GM23248 (cell line): ENCODE results near the gene SEZ6L. TPM values are rescaled to one million over a fixed set of nuclear protein-coding genes. Genes with fewer than 3 reads are reported as not detected.

Experiments
- DNase-seq: peaks from one replicate; pipeline ENCODE4 v3.0.0-alpha.2; 2015
- H2AFZ ChIP-seq: fragments of 200-600 bp; sonication (generic); 2 replicates; pipeline ENCODE4 v1.6.1; 2016; ENCODE audit warnings: antibody characterized with exemption
- H3F3A ChIP-seq: fragments of 200-600 bp; sonication (generic); 2 replicates; pipeline ENCODE4 v1.6.1; 2016; ENCODE audit warnings: mild to moderate bottlenecking, antibody characterized with exemption, mixed run types; ENCODE audit not compliant: insufficient read depth
- H3K27ac ChIP-seq: fragments of 200-600 bp; sonication (generic); 2 replicates; pipeline ENCODE4 v1.5.1; 2016; ENCODE audit warnings: mild to moderate bottlenecking
- H3K27me3 ChIP-seq: fragments of 200-600 bp; sonication (generic); replicated peaks from 2 replicates; pipeline ENCODE4 v1.6.1; 2016; ENCODE audit warnings: mild to moderate bottlenecking; ENCODE audit not compliant: insufficient read depth
- H3K36me3 ChIP-seq: fragments of 200-600 bp; sonication (generic); 2 replicates; pipeline ENCODE4 v1.6.1; 2016; ENCODE audit warnings: low read depth, mild to moderate bottlenecking
- H3K4me1 ChIP-seq: fragments of 200-600 bp; sonication (generic); 2 replicates; pipeline ENCODE4 v1.6.1; 2016; ENCODE audit warnings: mild to moderate bottlenecking; ENCODE audit not compliant: insufficient read depth
- H3K4me2 ChIP-seq: fragments of 200-600 bp; sonication (generic); one replicate; pipeline ENCODE4 v1.6.1; 2016; ENCODE audit warnings: mild to moderate bottlenecking; ENCODE audit not compliant: unreplicated experiment
- H3K4me3 ChIP-seq: fragments of 200-600 bp; sonication (generic); 2 replicates; pipeline ENCODE4 v1.5.1; 2016; ENCODE audit warnings: mild to moderate bottlenecking
- H3K79me2 ChIP-seq: fragments of 200-600 bp; sonication (generic); 2 replicates; pipeline ENCODE4 v1.6.1; 2016; ENCODE audit warnings: mild to moderate bottlenecking; ENCODE audit not compliant: insufficient read depth
- H3K9ac ChIP-seq: fragments of 200-600 bp; sonication (generic); 2 replicates; pipeline ENCODE4 v1.6.1; 2016; ENCODE audit warnings: mild to moderate bottlenecking
- H3K9me2 ChIP-seq: fragments of 200-600 bp; sonication (generic); 2 replicates; pipeline ENCODE4 v1.6.1; 2016; ENCODE audit warnings: mixed run types, mild to moderate bottlenecking, moderate library complexity; ENCODE audit not compliant: insufficient read depth
- H3K9me3 ChIP-seq: fragments of 200-600 bp; sonication (generic); one replicate; pipeline ENCODE4 v1.6.1; 2017; ENCODE audit warnings: low read depth
- H4K20me1 ChIP-seq: fragments of 200-600 bp; sonication (generic); 2 replicates; pipeline ENCODE4 v1.6.0; 2016; ENCODE audit not compliant: insufficient read depth
- EZH2 ChIP-seq: fragments of 200-600 bp; sonication (generic); IDR thresholded peaks from 2 replicates; pipeline ENCODE4 v1.6.1; 2018; ENCODE audit warnings: antibody characterized with exemption, mild to moderate bottlenecking; ENCODE audit not compliant: insufficient read depth, poor library complexity, severe bottlenecking
- EZH2phosphoT487 ChIP-seq: fragments of 200-600 bp; sonication (generic); IDR thresholded peaks from 2 replicates; pipeline ENCODE4 v1.6.1; 2018; ENCODE audit warnings: antibody characterized with exemption, moderate library complexity, mild to moderate bottlenecking, low read depth; ENCODE audit not compliant: insufficient read depth
- WGBS, 2 experiments: methylation state at CpG; one replicate each; pipeline ENCODE4 v1.1.6; 2015 to 2017; ENCODE audit warnings: low lambda C conversion rate in 2 of 2, low coverage in 1 of 2; ENCODE audit errors: missing lambda C conversion rate in 2 of 2; 5-methylcytosine and 5-hydroxymethylcytosine counted together
- in situ Hi-C: fragments of 300-500 bp; cut with MboI; formaldehyde crosslinking; loops from 2 replicates; pipeline ENCODE4 v1.15.0; 2020
- polyA plus RNA-seq: library from polyadenylated mRNA; unstranded; fragments of >200 nt; fragmentation: Nextera tagmentation; extraction: Ambion mirVana; gene quantifications from 2 replicates; pipeline ENCODE4 v1.2.1, GENCODE V29; 2016
- total RNA-seq: library from RNA; depleted of rRNA; stranded (reverse); fragments of >200 nt; shearing (Covaris generic); gene quantifications from 2 replicates; pipeline ENCODE4 v1.2.3, GENCODE V29; 2014

The SEZ6L gene
- total and polyA plus RNA-seq, 2 experiments from 2014 or later = under 0.01 to 0.18 TPM

GRCh38 chr22:26339755-26340154 is 170.5 kb downstream of the SEZ6L start:
- H3K27ac ChIP-seq = no peak overlapping the region
- 51 to 53% methylated on average over 6 of the region's 6 CpGs for WGBS, 2 experiments
- no peak overlapping the region for H3K4me2 ChIP-seq
- no peaks in the 10 kb centered on the region for H3K4me1 ChIP-seq
- H3K36me3 ChIP-seq = no peaks in the 10 kb centered on the region
- no peak for DNase-seq
- TF ChIP-seq EZH2phosphoT487 (no peak), EZH2 (no peak)
- H3K27me3 ChIP-seq = peaks cover 82% of the 10 kb centered on the region
- H3K9me3 ChIP-seq = no peaks in the 10 kb centered on the region
- no peaks in the 10 kb centered on the region for H3K79me2 ChIP-seq
- no peaks in the 10 kb centered on the region for H3K9me2 ChIP-seq
- in situ Hi-C loops = loop anchor here (25.0 kb wide), 1 partner anchor 1127 kb away; the partner anchor contains the start of gene CRYBB2
- H2AFZ ChIP-seq = no peak overlapping the region
- H3K9ac ChIP-seq = no peak overlapping the region
- no peak overlapping the region for H3K4me3 ChIP-seq
- no peaks in the 10 kb centered on the region for H4K20me1 ChIP-seq
- H3F3A ChIP-seq = no peaks in the 10 kb centered on the region

- Histone ChIP-seq H3K27me3 (peaks cover 79% of the 10 kb centered on the region), H3K4me3 (no peak overlapping the region), H2AFZ (no peak overlapping the region), H3F3A (no peaks in the 10 kb centered on the region), H3K9me3 (no peaks in the 10 kb centered on the region), H3K27ac (no peak overlapping the region), H4K20me1 (no peaks in the 10 kb centered on the region), H3K4me2 (no peak overlapping the region), H3K36me3 (no peaks in the 10 kb centered on the region), H3K4me1 (no peaks in the 10 kb centered on the region), H3K9me2 (no peaks in the 10 kb centered on the region), H3K79me2 (no peaks in the 10 kb centered on the region), H3K9ac (no peak overlapping the region)
- TF ChIP-seq EZH2 = no peak
- no peak for TF ChIP-seq EZH2phosphoT487
- in situ Hi-C loops = loop anchor here (25.0 kb wide), 1 partner anchor 1131 kb away; the partner anchor contains the start of gene CRYBB2
- WGBS, 2 experiments = 15 to 17% methylated on average over 6 of the region's 6 CpGs
- no peak for DNase-seq
Observed at GRCh38 chr22:26342745-26343410, 173.6 kb downstream of the SEZ6L start.

- H3K4me2 ChIP-seq = no peak overlapping the region
- no peaks in the 10 kb centered on the region for H3K4me1 ChIP-seq
- H4K20me1 ChIP-seq = no peaks in the 10 kb centered on the region
- H3K9me3 ChIP-seq = no peaks in the 10 kb centered on the region
- no peak overlapping the region for H2AFZ ChIP-seq
- no peak for DNase-seq
- no peaks in the 10 kb centered on the region for H3K79me2 ChIP-seq
- H3K27ac ChIP-seq = no peak overlapping the region
- no peaks in the 10 kb centered on the region for H3F3A ChIP-seq
- no peak overlapping the region for H3K4me3 ChIP-seq
- TF ChIP-seq EZH2 = no peak
- no peak for TF ChIP-seq EZH2phosphoT487
- no peaks in the 10 kb centered on the region for H3K36me3 ChIP-seq
- no peak overlapping the region for H3K9ac ChIP-seq
- peaks cover 61% of the 10 kb centered on the region for H3K27me3 ChIP-seq
- H3K9me2 ChIP-seq = no peaks in the 10 kb centered on the region
- in situ Hi-C loops = loop anchor here (25.0 kb wide), 1 partner anchor 1133 kb away; the partner anchor contains the start of gene CRYBB2
- WGBS, 2 experiments = 27 to 28% methylated on average over 3 of the region's 3 CpGs
Observed at GRCh38 chr22:26345496-26345895, 176.2 kb downstream of the SEZ6L start.

GRCh38 chr22:26348810-26349526 is 179.7 kb downstream of the SEZ6L start:
- peaks cover 35% of the 10 kb centered on the region for H3K27me3 ChIP-seq
- H3F3A ChIP-seq = no peaks in the 10 kb centered on the region
- 58% methylated on average over 2 of the region's 2 CpGs for WGBS, 2 experiments
- no peak overlapping the region for H2AFZ ChIP-seq
- no peaks in the 10 kb centered on the region for H3K9me2 ChIP-seq
- in situ Hi-C loops = loop anchor here (25.0 kb wide), 1 partner anchor 1137 kb away; the partner anchor contains the start of gene CRYBB2
- H3K4me1 ChIP-seq = no peaks in the 10 kb centered on the region
- H3K27ac ChIP-seq = no peak overlapping the region
- DNase-seq = no peak
- no peak overlapping the region for H3K4me2 ChIP-seq
- TF ChIP-seq EZH2phosphoT487 (no peak), EZH2 (no peak)
- H3K79me2 ChIP-seq = no peaks in the 10 kb centered on the region
- H3K36me3 ChIP-seq = no peaks in the 10 kb centered on the region
- H4K20me1 ChIP-seq = no peaks in the 10 kb centered on the region
- no peak overlapping the region for H3K4me3 ChIP-seq
- no peak overlapping the region for H3K9ac ChIP-seq
- no peaks in the 10 kb centered on the region for H3K9me3 ChIP-seq
